D721Med (cell line): ENCODE results near the gene SH3RF3.

Experiments
- DNase-seq: peaks from one replicate; pipeline ENCODE4 v3.0.0; 2011; ENCODE audit warnings: low spot score; ENCODE audit not compliant: insufficient read length
- FAIRE-seq: peaks from 2 replicates; lab custom pipeline; 2011; peaks lifted over from hg19 to GRCh38; lab: Jason Lieb, UNC
- CTCF ChIP-seq: IDR thresholded peaks from 2 replicates; pipeline ENCODE4 v1.5.1; 2012; ENCODE audit warnings: mild to moderate bottlenecking, control low read depth; ENCODE audit not compliant: insufficient read depth; ENCODE audit errors: missing control alignments

The SH3RF3 gene

GRCh38 chr2:109085912-109086742 is 42.9 kb upstream of the SH3RF3 start:
- DNase-seq = no peak
- no peak for TF ChIP-seq CTCF
- FAIRE-seq = no peak

- DNase-seq (no peak), FAIRE-seq (no peak)
- TF ChIP-seq CTCF = no peak
Measured at GRCh38 chr2:109086743-109087020, 42.3 kb upstream of the SH3RF3 start.

- FAIRE-seq = no peak
Measured at GRCh38 chr2:109087055-109087663, 41.8 kb upstream of the SH3RF3 start.

GRCh38 chr2:109089602-109090300 is 39.3 kb upstream of the SH3RF3 start:
- DNase-seq (no peak), FAIRE-seq (no peak)
- no peak for TF ChIP-seq CTCF

More at GRCh38 chr2:109087055-109087663, 41.8 kb upstream of the SH3RF3 start:
- TF ChIP-seq CTCF = no peak
- DNase-seq = no peak

- no peak for TF ChIP-seq CTCF
- no peak for FAIRE-seq
Measured at GRCh38 chr2:109091526-109091925, 37.5 kb upstream of the SH3RF3 start.

GRCh38 chr2:109094144-109094543 is 34.9 kb upstream of the SH3RF3 start:
- TF ChIP-seq CTCF = no peak
- FAIRE-seq = no peak
- no peak for DNase-seq

More at GRCh38 chr2:109091526-109091925, 37.5 kb upstream of the SH3RF3 start:
- DNase-seq = no peak
